ENCODE data around the gene FXR1. TPM values are rescaled to one million over a fixed set of nuclear protein-coding genes. Genes with fewer than 3 reads are reported as not detected.
A peak's percentile ranks its signal among the peaks of the same experiment; 100 is the strongest.

Gene FXR1
- total and polyA plus RNA-seq, 10 of the 15 experiments (the other 5 are each of a cell fraction or from before 2014, with no cell fraction given): 38.5 to 159 (median 102) TPM

DNA sequence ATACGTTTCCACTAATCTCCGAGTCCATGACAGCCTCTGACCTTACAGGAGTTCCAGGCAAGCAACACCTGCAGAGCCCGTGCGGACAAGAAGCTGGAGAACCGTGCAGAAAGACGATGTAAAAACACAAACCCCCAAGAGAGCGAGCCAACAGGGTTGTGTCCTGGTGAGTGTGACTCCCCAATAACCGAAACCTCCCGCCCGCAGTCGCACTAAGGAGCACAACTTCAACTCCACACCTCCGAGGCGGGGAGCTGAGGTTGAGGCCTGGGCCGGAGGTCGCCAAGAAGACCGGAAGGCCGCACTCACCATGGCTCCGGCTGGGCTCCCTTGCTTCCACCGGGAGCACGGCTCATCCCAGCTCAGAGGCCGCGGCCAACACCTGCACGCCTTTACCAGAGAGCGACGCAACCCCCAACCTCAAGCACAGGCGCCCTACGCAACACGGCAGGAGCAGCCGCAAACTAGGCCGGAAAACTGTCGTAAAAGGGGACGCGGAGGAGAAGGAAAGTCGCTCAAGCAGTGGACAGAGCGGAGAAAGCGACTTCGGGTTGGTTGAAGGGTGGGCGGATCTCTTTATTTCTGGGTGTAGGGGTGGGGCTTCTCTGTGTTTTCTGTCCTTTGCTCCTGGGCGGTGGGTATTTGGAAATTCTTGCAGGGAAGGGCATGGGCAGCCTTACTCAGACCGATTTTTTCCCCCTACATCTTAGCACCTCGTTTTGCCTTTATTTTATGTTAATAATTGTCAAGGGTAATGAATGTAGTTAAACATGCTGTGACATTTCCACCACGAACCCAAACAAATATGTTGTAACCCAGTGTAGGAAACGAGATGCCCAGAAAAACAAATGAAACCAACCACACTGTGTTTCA lies 77.1 kb downstream of the FXR1 start, which contains the start of gene DNAJC19 (continued):
- TF ChIP-seq, protein P1, sequence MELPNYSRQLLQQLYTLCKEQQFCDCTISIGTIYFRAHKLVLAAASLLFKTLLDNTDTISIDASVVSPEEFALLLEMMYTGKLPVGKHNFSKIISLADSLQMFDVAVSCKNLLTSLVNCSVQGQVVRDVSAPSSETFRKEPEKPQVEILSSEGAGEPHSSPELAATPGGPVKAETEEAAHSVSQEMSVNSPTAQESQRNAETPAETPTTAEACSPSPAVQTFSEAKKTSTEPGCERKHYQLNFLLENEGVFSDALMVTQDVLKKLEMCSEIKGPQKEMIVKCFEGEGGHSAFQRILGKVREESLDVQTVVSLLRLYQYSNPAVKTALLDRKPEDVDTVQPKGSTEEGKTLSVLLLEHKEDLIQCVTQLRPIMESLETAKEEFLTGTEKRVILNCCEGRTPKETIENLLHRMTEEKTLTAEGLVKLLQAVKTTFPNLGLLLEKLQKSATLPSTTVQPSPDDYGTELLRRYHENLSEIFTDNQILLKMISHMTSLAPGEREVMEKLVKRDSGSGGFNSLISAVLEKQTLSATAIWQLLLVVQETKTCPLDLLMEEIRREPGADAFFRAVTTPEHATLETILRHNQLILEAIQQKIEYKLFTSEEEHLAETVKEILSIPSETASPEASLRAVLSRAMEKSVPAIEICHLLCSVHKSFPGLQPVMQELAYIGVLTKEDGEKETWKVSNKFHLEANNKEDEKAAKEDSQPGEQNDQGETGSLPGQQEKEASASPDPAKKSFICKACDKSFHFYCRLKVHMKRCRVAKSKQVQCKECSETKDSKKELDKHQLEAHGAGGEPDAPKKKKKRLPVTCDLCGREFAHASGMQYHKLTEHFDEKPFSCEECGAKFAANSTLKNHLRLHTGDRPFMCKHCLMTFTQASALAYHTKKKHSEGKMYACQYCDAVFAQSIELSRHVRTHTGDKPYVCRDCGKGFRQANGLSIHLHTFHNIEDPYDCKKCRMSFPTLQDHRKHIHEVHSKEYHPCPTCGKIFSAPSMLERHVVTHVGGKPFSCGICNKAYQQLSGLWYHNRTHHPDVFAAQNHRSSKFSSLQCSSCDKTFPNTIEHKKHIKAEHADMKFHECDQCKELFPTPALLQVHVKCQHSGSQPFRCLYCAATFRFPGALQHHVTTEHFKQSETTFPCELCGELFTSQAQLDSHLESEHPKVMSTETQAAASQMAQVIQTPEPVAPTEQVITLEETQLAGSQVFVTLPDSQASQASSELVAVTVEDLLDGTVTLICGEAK (IDR thresholded peaks at IDR 0.05; ENCODE audit: borderline replicate concordance): peak; percentile 64; the same call in 1 of the 2 replicates
- TF ChIP-seq BHLHE40 (IDR thresholded peaks at IDR 0.05; ENCODE audit: borderline replicate concordance in 1 of 2, low read depth in 2 of 2, low read length in 1 of 2) (peak; percentile 10 to 72; a peak in 3 of 4 replicates), MXI1 (IDR thresholded peaks at IDR 0.05; ENCODE audit: low read depth, low read length) (peak; percentile 76; the same call in 1 of the 2 replicates), TCF12 (IDR thresholded peaks at IDR 0.05; ENCODE audit: low read depth, low read length) (peak; percentile 50; the same call in 1 of the 2 replicates), CBFB (IDR thresholded peaks at IDR 0.05; ENCODE audit: low read depth) (peak; percentile 52; the same call in 1 of the 2 replicates), IRF4 (IDR thresholded peaks at IDR 0.05; ENCODE audit: low read depth, low read length) (0 out of 2 replicates have a peak, but pooled peaks have one; percentile 29), ETV6 (conservative IDR thresholded peaks at IDR 0.05 in 1 of 2, IDR thresholded peaks at IDR 0.05 in 1 of 2; ENCODE audit: borderline replicate concordance in 1 of 2, low read depth in 1 of 2) (no peak), RBBP5 (conservative IDR thresholded peaks at IDR 0.05) (no peak), ZNF274 (IDR thresholded peaks at IDR 0.05; ENCODE audit: insufficient read depth, insufficient read length) (no peak), SP1 (IDR thresholded peaks at IDR 0.05; ENCODE audit: low read depth, low read length) (peak; percentile 43), NFYA (IDR thresholded peaks at IDR 0.05; ENCODE audit: borderline replicate concordance, low read depth, low read length) (no peak; the same call in 1 of the 2 replicates), CREB1 (IDR thresholded peaks at IDR 0.05; ENCODE audit: low read depth) (peak; percentile 91), LARP7 (IDR thresholded peaks at IDR 0.05) (peak; percentile 82; the same call in 1 of the 2 replicates), RCOR1 (conservative IDR thresholded peaks at IDR 0.05; ENCODE audit: low read depth, low read length) (no peak), GATAD2B (conservative IDR thresholded peaks at IDR 0.05; ENCODE audit: low read depth) (peak; percentile 74; the same call in 1 of the 2 replicates), POU2F2 (IDR thresholded peaks at IDR 0.05; ENCODE audit: borderline replicate concordance, low read depth, low read length) (peak; percentile 34; the same call in 2 of the 3 replicates), EGR1 (IDR thresholded peaks at IDR 0.05; ENCODE audit: borderline replicate concordance in 1 of 2, low read depth in 2 of 2, low read length in 2 of 2) (no peak)
- TF ChIP-seq, protein P2, sequence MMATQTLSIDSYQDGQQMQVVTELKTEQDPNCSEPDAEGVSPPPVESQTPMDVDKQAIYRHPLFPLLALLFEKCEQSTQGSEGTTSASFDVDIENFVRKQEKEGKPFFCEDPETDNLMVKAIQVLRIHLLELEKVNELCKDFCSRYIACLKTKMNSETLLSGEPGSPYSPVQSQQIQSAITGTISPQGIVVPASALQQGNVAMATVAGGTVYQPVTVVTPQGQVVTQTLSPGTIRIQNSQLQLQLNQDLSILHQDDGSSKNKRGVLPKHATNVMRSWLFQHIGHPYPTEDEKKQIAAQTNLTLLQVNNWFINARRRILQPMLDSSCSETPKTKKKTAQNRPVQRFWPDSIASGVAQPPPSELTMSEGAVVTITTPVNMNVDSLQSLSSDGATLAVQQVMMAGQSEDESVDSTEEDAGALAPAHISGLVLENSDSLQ (IDR thresholded peaks at IDR 0.05): peak; percentile 67
- TF ChIP-seq, protein P3, sequence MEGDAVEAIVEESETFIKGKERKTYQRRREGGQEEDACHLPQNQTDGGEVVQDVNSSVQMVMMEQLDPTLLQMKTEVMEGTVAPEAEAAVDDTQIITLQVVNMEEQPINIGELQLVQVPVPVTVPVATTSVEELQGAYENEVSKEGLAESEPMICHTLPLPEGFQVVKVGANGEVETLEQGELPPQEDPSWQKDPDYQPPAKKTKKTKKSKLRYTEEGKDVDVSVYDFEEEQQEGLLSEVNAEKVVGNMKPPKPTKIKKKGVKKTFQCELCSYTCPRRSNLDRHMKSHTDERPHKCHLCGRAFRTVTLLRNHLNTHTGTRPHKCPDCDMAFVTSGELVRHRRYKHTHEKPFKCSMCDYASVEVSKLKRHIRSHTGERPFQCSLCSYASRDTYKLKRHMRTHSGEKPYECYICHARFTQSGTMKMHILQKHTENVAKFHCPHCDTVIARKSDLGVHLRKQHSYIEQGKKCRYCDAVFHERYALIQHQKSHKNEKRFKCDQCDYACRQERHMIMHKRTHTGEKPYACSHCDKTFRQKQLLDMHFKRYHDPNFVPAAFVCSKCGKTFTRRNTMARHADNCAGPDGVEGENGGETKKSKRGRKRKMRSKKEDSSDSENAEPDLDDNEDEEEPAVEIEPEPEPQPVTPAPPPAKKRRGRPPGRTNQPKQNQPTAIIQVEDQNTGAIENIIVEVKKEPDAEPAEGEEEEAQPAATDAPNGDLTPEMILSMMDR (IDR thresholded peaks at IDR 0.05 in 2 of 3, conservative IDR thresholded peaks at IDR 0.05 in 1 of 3; ENCODE audit: control insufficient read depth in 2 of 3, extremely low read depth in 1 of 3, insufficient read depth in 1 of 3, low read depth in 3 of 3, low read length in 3 of 3): no peak
- TF ChIP-seq, protein P4, sequence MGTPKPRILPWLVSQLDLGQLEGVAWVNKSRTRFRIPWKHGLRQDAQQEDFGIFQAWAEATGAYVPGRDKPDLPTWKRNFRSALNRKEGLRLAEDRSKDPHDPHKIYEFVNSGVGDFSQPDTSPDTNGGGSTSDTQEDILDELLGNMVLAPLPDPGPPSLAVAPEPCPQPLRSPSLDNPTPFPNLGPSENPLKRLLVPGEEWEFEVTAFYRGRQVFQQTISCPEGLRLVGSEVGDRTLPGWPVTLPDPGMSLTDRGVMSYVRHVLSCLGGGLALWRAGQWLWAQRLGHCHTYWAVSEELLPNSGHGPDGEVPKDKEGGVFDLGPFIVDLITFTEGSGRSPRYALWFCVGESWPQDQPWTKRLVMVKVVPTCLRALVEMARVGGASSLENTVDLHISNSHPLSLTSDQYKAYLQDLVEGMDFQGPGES (IDR thresholded peaks at IDR 0.05): no peak
